Activated CD8-positive, alpha-beta memory T cell treated with anti-CD3 and anti-CD28 coated beads for 36 hours (primary cell): ENCODE measurements around the gene CSK. TPM values are rescaled to one million over a fixed set of nuclear protein-coding genes. Genes with fewer than 3 reads are reported as not detected.

Experiments
- CTCF ChIA-PET: fragments of 350-600 bp; sonication (Branson Sonifier 250); formaldehyde crosslinking; loops from one replicate; lab custom pipeline; 2021; ENCODE audit warnings: antibody characterized with exemption; lab: Charles Lee
- POLR2A ChIA-PET: fragments of 350-600 bp; sonication (Branson Sonifier 250); formaldehyde crosslinking; loops from one replicate; lab custom pipeline; 2021; ENCODE audit warnings: antibody characterized with exemption; lab: Charles Lee
- total RNA-seq, 2 experiments: library from RNA; stranded (reverse); gene quantifications; one replicate each; pipeline ENCODE4 v1.2.3, GENCODE V29; 2021

CSK gene
- total RNA-seq, 2 experiments from 2014 or later = 289 to 301 TPM

GRCh38 chr15:74768099-74768770 is 13.6 kb upstream of the CSK start:
- ChIA-PET POLR2A (interaction anchor here (0.6 kb wide), 1 partner anchor 10 kb away, joined by 6 read pairs; no protein-coding TSS in a partner anchor), CTCF (interaction anchor here (0.7 to 27.2 kb wide), 28 partner anchors 10 to 395 kb away, joined by 3 to 914 read pairs (median 4); partner anchors contain the start of genes CSK, CYP1A1, EDC3 and ULK3)

GRCh38 chr15:74768771-74769342 is 13.0 kb upstream of the CSK start:
- CTCF ChIA-PET = interaction anchor here (0.7 to 27.2 kb wide), 37 partner anchors 10 to 396 kb away, joined by 3 to 914 read pairs (median 4); partner anchors contain the start of genes CPLX3, CSK, CYP1A1 and EDC3
- POLR2A ChIA-PET = interaction anchor here (0.6 to 1.1 kb wide), 2 partner anchors 9 to 11 kb away, joined by 4 to 6 read pairs; no protein-coding TSS in a partner anchor

- ChIA-PET POLR2A (interaction anchor here (1.0 to 1.1 kb wide), 2 partner anchors 9 to 10 kb away, joined by 4 read pairs; no protein-coding TSS in a partner anchor), CTCF (interaction anchor here (0.7 to 27.2 kb wide), 36 partner anchors 11 to 434 kb away, joined by 3 to 914 read pairs (median 4); partner anchors contain the start of genes CPLX3, CSK, CYP1A1 and CYP1A2)
Measured at GRCh38 chr15:74769463-74770025, 12.3 kb upstream of the CSK start.

- POLR2A ChIA-PET = interaction anchor here (0.6 to 1.2 kb wide), 4 partner anchors 10 to 136 kb away, joined by 3 to 4 read pairs (median 4); partner anchors contain the start of gene FAM219B
- CTCF ChIA-PET = interaction anchor here (0.6 to 27.2 kb wide), 32 partner anchors 9 to 397 kb away, joined by 3 to 914 read pairs (median 5); partner anchors contain the start of genes CPLX3, CSK, CYP1A2 and FAM219B
Measured at GRCh38 chr15:74770211-74770903, 11.5 kb upstream of the CSK start.

GRCh38 chr15:74773329-74773728 is 8.6 kb upstream of the CSK start:
- ChIA-PET POLR2A (no interaction called here), CTCF (interaction anchor here (0.9 to 27.2 kb wide), 4 partner anchors 19 to 228 kb away, joined by 3 to 914 read pairs (median 150); partner anchors contain the start of gene CSK)

GRCh38 chr15:74773731-74774252 is 8.1 kb upstream of the CSK start:
- CTCF ChIA-PET = interaction anchor here (0.9 to 27.2 kb wide), 3 partner anchors 19 to 228 kb away, joined by 3 to 914 read pairs (median 259); partner anchors contain the start of gene CSK
- POLR2A ChIA-PET = interaction anchor here (0.6 kb wide), 1 partner anchor 142 kb away, joined by 8 read pairs; no protein-coding TSS in a partner anchor

- ChIA-PET CTCF (interaction anchor here (11.1 to 27.2 kb wide), 2 partner anchors 18 to 139 kb away, joined by 259 to 914 read pairs; partner anchors contain the start of gene CSK), POLR2A (interaction anchor here (3.5 kb wide), 1 partner anchor 12 kb away, joined by 32 read pairs; no protein-coding TSS in a partner anchor)
Measured at GRCh38 chr15:74775132-74775562, 6.7 kb upstream of the CSK start.

GRCh38 chr15:74775894-74776293 is 6.0 kb upstream of the CSK start:
- ChIA-PET POLR2A (interaction anchor here (3.5 kb wide), 1 partner anchor 11 kb away, joined by 32 read pairs; no protein-coding TSS in a partner anchor), CTCF (interaction anchor here (11.1 to 27.2 kb wide), 2 partner anchors 17 to 140 kb away, joined by 259 to 914 read pairs; partner anchors contain the start of gene CSK)

GRCh38 chr15:74776821-74777768 is 4.8 kb upstream of the CSK start:
- POLR2A ChIA-PET = interaction anchor here (0.6 to 3.5 kb wide), 5 partner anchors 10 to 231 kb away, joined by 3 to 32 read pairs (median 4); no protein-coding TSS in a partner anchor
- CTCF ChIA-PET = interaction anchor here (0.7 to 32.0 kb wide), 8 partner anchors 4 to 183 kb away, joined by 3 to 914 read pairs (median 4); partner anchors contain the start of gene CSK

GRCh38 chr15:74777769-74778598 is 3.9 kb upstream of the CSK start:
- ChIA-PET POLR2A (interaction anchor here (0.7 to 3.5 kb wide), 6 partner anchors 9 to 232 kb away, joined by 3 to 32 read pairs (median 6); no protein-coding TSS in a partner anchor), CTCF (interaction anchor here (0.7 to 32.0 kb wide), 10 partner anchors 3 to 402 kb away, joined by 3 to 914 read pairs (median 4); partner anchors contain the start of gene CSK)

GRCh38 chr15:74778599-74778970 is 3.3 kb upstream of the CSK start:
- ChIA-PET POLR2A (interaction anchor here (0.7 to 3.5 kb wide), 5 partner anchors 9 to 160 kb away, joined by 4 to 32 read pairs (median 6); no protein-coding TSS in a partner anchor), CTCF (interaction anchor here (0.7 to 32.0 kb wide), 5 partner anchors 2 to 403 kb away, joined by 3 to 914 read pairs (median 3); partner anchors contain the start of gene CSK)

GRCh38 chr15:74779162-74779648 is 2.7 kb upstream of the CSK start:
- ChIA-PET POLR2A (interaction anchor here (1.5 to 2.0 kb wide), 2 partner anchors 9 to 10 kb away, joined by 4 to 6 read pairs; no protein-coding TSS in a partner anchor), CTCF (interaction anchor here (0.7 to 32.0 kb wide), 3 partner anchors 1 to 144 kb away, joined by 3 to 914 read pairs (median 914); partner anchors contain the start of gene CSK)

GRCh38 chr15:74780523-74781430 is 1.1 kb upstream of the CSK start:
- POLR2A ChIA-PET = interaction anchor here (0.6 to 5.2 kb wide), 11 partner anchors 7 to 380 kb away, joined by 3 to 33 read pairs (median 3); partner anchors contain the start of gene ARID3B
- CTCF ChIA-PET = interaction anchor here (1.1 to 32.0 kb wide), 6 partner anchors 0 to 146 kb away, joined by 3 to 914 read pairs (median 4); partner anchors contain the start of gene CSK
